Measurements from ENCODE around the gene PRLH.
A peak's percentile ranks its signal among the peaks of the same experiment; 100 is the strongest.

PRLH gene

GRCh38 chr2:237567276-237568029 is 1.1 kb downstream of the PRLH start:
- DNase-seq, result no peak

- DNase-seq, result no peak
Measured at GRCh38 chr2:237568121-237568660, 1.8 kb downstream of the PRLH start.

GRCh38 chr2:237569041-237569440 is 2.7 kb downstream of the PRLH start:
- DNase-seq, result no peak

- DNase-seq, result no peak
Measured at GRCh38 chr2:237569896-237570295, 3.5 kb downstream of the PRLH start.

GRCh38 chr2:237570776-237571335 is 4.5 kb downstream of the PRLH start:
- DNase-seq, result no peak

- no peak for DNase-seq
Measured at GRCh38 chr2:237571551-237571950, 5.2 kb downstream of the PRLH start.

- peak; percentile 95 for DNase-seq
Measured at GRCh38 chr2:237572021-237572741, 5.8 kb downstream of the PRLH start.

GRCh38 chr2:237572742-237573101 is 6.3 kb downstream of the PRLH start:
- DNase-seq, result no peak

- DNase-seq, result no peak
Measured at GRCh38 chr2:237573721-237574415, 7.5 kb downstream of the PRLH start.

- DNase-seq, result no peak
Measured at GRCh38 chr2:237574467-237574866, 8.1 kb downstream of the PRLH start.

GRCh38 chr2:237574894-237575868 is 8.8 kb downstream of the PRLH start:
- no peak for DNase-seq

GRCh38 chr2:237575869-237576862 is 9.8 kb downstream of the PRLH start:
- no peak for DNase-seq

- no peak for DNase-seq
Measured at GRCh38 chr2:237576974-237577373, 10.6 kb downstream of the PRLH start.

GRCh38 chr2:237577458-237577857 is 11.1 kb downstream of the PRLH start:
- no peak for DNase-seq

- no peak for DNase-seq
Measured at GRCh38 chr2:237577956-237578870, 11.8 kb downstream of the PRLH start.

GRCh38 chr2:237581326-237581725 is 15.0 kb downstream of the PRLH start:
- DNase-seq, result no peak

- DNase-seq, result peak; percentile 68
Measured at GRCh38 chr2:237581751-237582746, 15.7 kb downstream of the PRLH start.
